ENCODE measurements around the gene SLC39A10. TPM values are rescaled to one million over a fixed set of nuclear protein-coding genes. Genes with fewer than 3 reads are reported as not detected.

SLC39A10 gene
- total RNA-seq, 1 donor from 2014 or later = 24.0 TPM

- Mint-ChIP-seq H3K36me3 (ENCODE audit: low read depth) (peaks cover 5% of the 10 kb centered on the region), H3K9me3 (ENCODE audit: low read depth) (peaks cover 5% of the 10 kb centered on the region), H3K27me3 (ENCODE audit: low read depth) (no peaks in the 10 kb centered on the region), H3K4me1 (ENCODE audit: low read depth) (peaks cover 32% of the 10 kb centered on the region), H3K4me3 (ENCODE audit: unreplicated experiment) (peak overlapping the region; percentile 31), H3K27ac (ENCODE audit: unreplicated experiment) (peak overlapping the region; percentile 79)
- no peak for DNase-seq (ENCODE audit: low spot score)
- TF ChIP-seq CTCF (IDR thresholded peaks at IDR 0.05) = no peak
Observed at GRCh38 chr2:195706161-195706900, 49.3 kb downstream of the SLC39A10 start.

GRCh38 chr2:195709901-195710806, 53.1 kb downstream of the SLC39A10 start:
- Mint-ChIP-seq H3K9me3 (ENCODE audit: low read depth) (peaks cover 4% of the 10 kb centered on the region), H3K4me3 (ENCODE audit: unreplicated experiment) (no peak overlapping the region), H3K4me1 (ENCODE audit: low read depth) (peaks cover 32% of the 10 kb centered on the region), H3K36me3 (ENCODE audit: low read depth) (peaks cover 7% of the 10 kb centered on the region), H3K27ac (ENCODE audit: unreplicated experiment) (peak overlapping the region; percentile 87), H3K27me3 (ENCODE audit: low read depth) (no peaks in the 10 kb centered on the region)
- TF ChIP-seq CTCF (IDR thresholded peaks at IDR 0.05) = no peak
- DNase-seq (ENCODE audit: low spot score) = no peak

- H3K9me3 Mint-ChIP-seq (ENCODE audit: low read depth) = peaks cover 4% of the 10 kb centered on the region
- H3K36me3 Mint-ChIP-seq (ENCODE audit: low read depth) = peaks cover 12% of the 10 kb centered on the region
- TF ChIP-seq CTCF (IDR thresholded peaks at IDR 0.05) = no peak
- H3K27me3 Mint-ChIP-seq (ENCODE audit: low read depth) = no peaks in the 10 kb centered on the region
- H3K27ac Mint-ChIP-seq (ENCODE audit: unreplicated experiment) = no peak overlapping the region
- no peak overlapping the region for H3K4me3 Mint-ChIP-seq (ENCODE audit: unreplicated experiment)
- peaks cover 23% of the 10 kb centered on the region for H3K4me1 Mint-ChIP-seq (ENCODE audit: low read depth)
- no peak for DNase-seq (ENCODE audit: low spot score)
Observed at GRCh38 chr2:195711478-195711877, 54.5 kb downstream of the SLC39A10 start.

- no peaks in the 10 kb centered on the region for H3K4me1 Mint-ChIP-seq (ENCODE audit: low read depth)
- DNase-seq (ENCODE audit: low spot score) = no peak
- no peak for TF ChIP-seq CTCF (IDR thresholded peaks at IDR 0.05)
- H3K4me3 Mint-ChIP-seq (ENCODE audit: unreplicated experiment) = no peak overlapping the region
- no peaks in the 10 kb centered on the region for H3K27me3 Mint-ChIP-seq (ENCODE audit: low read depth)
- H3K27ac Mint-ChIP-seq (ENCODE audit: unreplicated experiment) = no peak overlapping the region
- H3K36me3 Mint-ChIP-seq (ENCODE audit: low read depth) = peaks cover 16% of the 10 kb centered on the region
- H3K9me3 Mint-ChIP-seq (ENCODE audit: low read depth) = no peaks in the 10 kb centered on the region
Observed at GRCh38 chr2:195716466-195716865, 59.4 kb downstream of the SLC39A10 start.

- Mint-ChIP-seq H3K9me3 (ENCODE audit: low read depth) (no peaks in the 10 kb centered on the region), H3K4me1 (ENCODE audit: low read depth) (no peaks in the 10 kb centered on the region), H3K36me3 (ENCODE audit: low read depth) (peaks cover 11% of the 10 kb centered on the region), H3K27me3 (ENCODE audit: low read depth) (no peaks in the 10 kb centered on the region), H3K4me3 (ENCODE audit: unreplicated experiment) (no peak overlapping the region), H3K27ac (ENCODE audit: unreplicated experiment) (no peak overlapping the region)
- no peak for TF ChIP-seq CTCF (IDR thresholded peaks at IDR 0.05)
- DNase-seq (ENCODE audit: low spot score) = no peak
Observed at GRCh38 chr2:195721042-195721441, 64.0 kb downstream of the SLC39A10 start.
